ENCODE measurements around the gene TPM1. TPM values are rescaled to one million over a fixed set of nuclear protein-coding genes. Genes with fewer than 3 reads are reported as not detected.

Gene TPM1
- total and polyA plus RNA-seq, 2 experiments from 2014 or later: 2,012 to 3,072 TPM

DNA sequence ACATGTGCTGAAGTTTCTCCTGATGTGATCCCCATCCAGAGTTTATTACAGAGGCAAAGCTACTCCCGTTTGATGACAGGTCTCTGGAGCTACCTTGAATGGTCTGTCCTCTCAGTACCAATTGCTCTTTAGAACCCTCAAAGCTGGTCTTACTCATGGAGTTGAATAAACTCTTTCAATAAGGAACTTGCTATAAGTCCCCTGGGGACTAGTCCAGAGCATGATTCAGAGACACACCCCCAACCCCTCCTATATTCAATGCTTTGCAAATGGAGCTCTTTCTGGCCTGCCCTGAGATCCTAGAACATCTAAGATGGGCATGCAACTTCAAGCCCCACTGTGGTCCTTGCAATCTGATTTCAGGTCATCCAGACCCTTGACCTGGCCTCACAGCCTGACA, 23.9 kb upstream of the TPM1 start:
- Histone ChIP-seq H4K20me1 (ENCODE audit: insufficient read depth) (no peaks in the 10 kb centered on the region), H3K4me1 (ENCODE audit: insufficient read depth) (peaks cover 78% of the 10 kb centered on the region), H3K36me3 (ENCODE audit: low read depth) (no peaks in the 10 kb centered on the region), H3F3A (ENCODE audit: insufficient read depth) (peaks cover 35% of the 10 kb centered on the region), H3K4me3 (no peak overlapping the region), H3K27ac (0 out of 2 replicates have a peak overlapping the region, but pooled peaks have one; percentile 2), H3K4me2 (ENCODE audit: unreplicated experiment) (peak overlapping the region; percentile 14), H3K79me2 (ENCODE audit: insufficient read depth) (no peaks in the 10 kb centered on the region), H3K9ac (no peak overlapping the region), H3K9me3 (ENCODE audit: low read depth) (no peaks in the 10 kb centered on the region), H3K9me2 (ENCODE audit: insufficient read depth) (no peaks in the 10 kb centered on the region), H3K27me3 (replicated peaks; ENCODE audit: insufficient read depth) (no peaks in the 10 kb centered on the region), H2AFZ (no peak overlapping the region)
- no peak for TF ChIP-seq EZH2 (IDR thresholded peaks at IDR 0.05; ENCODE audit: insufficient read depth, poor library complexity, severe bottlenecking)
- TF ChIP-seq EZH2phosphoT487 (IDR thresholded peaks at IDR 0.05; ENCODE audit: insufficient read depth, low read depth): no peak
- in situ Hi-C loops (cut with MboI): no loop called here
- peak; percentile 83 for DNase-seq
- 46 to 94% methylated on average over 1 of the region's 1 CpG for WGBS, 2 experiments (ENCODE audit: low coverage in 1 of 2, low lambda C conversion rate in 2 of 2, missing lambda C conversion rate in 2 of 2)

DNA sequence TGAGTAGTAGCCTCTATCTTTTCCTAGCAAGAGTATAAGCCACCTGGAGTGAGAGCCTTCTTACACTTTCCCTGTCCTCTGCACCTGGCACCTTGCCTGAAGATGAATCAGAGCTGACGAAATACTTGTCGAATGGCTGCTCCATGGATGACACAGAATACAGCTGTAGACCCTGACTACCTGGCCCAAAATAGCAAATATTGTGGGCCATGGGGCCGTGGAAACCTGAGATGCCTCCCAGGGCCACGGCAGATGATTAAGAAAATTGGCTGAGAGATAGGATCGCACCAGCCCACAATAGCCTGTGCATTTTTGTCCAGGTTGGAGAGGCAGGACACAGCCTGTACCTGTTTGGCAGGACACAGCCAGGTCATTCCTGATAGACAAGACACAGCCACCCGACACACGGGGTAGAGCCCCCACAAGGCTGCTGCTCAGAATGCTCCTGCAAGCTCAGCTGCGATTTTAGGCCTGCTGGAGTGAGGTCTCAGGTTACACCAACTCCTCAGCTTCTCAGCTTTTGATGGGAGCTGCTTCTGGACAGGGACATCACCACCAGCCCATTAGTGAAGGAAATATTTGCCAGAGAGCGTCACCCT, 22.9 kb upstream of the TPM1 start:
- H4K20me1 ChIP-seq (ENCODE audit: insufficient read depth): no peaks in the 10 kb centered on the region
- peaks cover 36% of the 10 kb centered on the region for H3F3A ChIP-seq (ENCODE audit: insufficient read depth)
- no peaks in the 10 kb centered on the region for H3K79me2 ChIP-seq (ENCODE audit: insufficient read depth)
- no peaks in the 10 kb centered on the region for H3K9me3 ChIP-seq (ENCODE audit: low read depth)
- no peaks in the 10 kb centered on the region for H3K27me3 ChIP-seq (replicated peaks; ENCODE audit: insufficient read depth)
- TF ChIP-seq EZH2 (IDR thresholded peaks at IDR 0.05; ENCODE audit: insufficient read depth, poor library complexity, severe bottlenecking) (no peak), EZH2phosphoT487 (IDR thresholded peaks at IDR 0.05; ENCODE audit: insufficient read depth, low read depth) (no peak)
- H3K9me2 ChIP-seq (ENCODE audit: insufficient read depth): no peaks in the 10 kb centered on the region
- H3K4me3 ChIP-seq: no peak overlapping the region
- peaks cover 78% of the 10 kb centered on the region for H3K4me1 ChIP-seq (ENCODE audit: insufficient read depth)
- H3K4me2 ChIP-seq (ENCODE audit: unreplicated experiment): no peak overlapping the region
- WGBS, 2 experiments (ENCODE audit: low coverage in 1 of 2, low lambda C conversion rate in 2 of 2, missing lambda C conversion rate in 2 of 2): 62% methylated on average over 9 of the region's 9 CpGs
- in situ Hi-C loops (cut with MboI): no loop called here
- 0 out of 2 replicates have a peak overlapping the region, but pooled peaks have one; percentile 2 for H3K27ac ChIP-seq
- H3K36me3 ChIP-seq (ENCODE audit: low read depth): no peaks in the 10 kb centered on the region
- DNase-seq: peak; percentile 71
- H3K9ac ChIP-seq: no peak overlapping the region
- H2AFZ ChIP-seq: no peak overlapping the region

DNA sequence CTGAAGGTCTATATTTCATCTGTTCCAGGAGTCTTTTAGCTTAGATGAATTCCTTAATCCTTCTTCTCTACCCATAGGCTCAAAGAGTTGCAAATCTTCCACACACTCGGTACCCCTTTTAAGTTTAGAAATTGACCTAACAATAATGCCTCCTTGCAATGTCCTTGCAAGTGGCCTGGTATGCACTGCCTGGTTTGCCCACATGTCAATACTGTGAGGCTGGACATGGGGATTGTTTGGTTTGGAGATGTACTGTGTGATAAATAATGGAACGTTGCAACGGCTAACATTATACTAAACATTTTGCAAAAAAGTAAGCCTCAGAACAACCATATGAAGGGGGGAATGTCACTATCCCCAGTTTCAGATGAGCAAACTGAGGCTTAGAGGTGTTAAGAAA, 22.4 kb upstream of the TPM1 start:
- 86 to 88% methylated on average over 3 of the region's 3 CpGs for WGBS, 2 experiments (ENCODE audit: low coverage in 1 of 2, low lambda C conversion rate in 2 of 2, missing lambda C conversion rate in 2 of 2)
- H4K20me1 ChIP-seq (ENCODE audit: insufficient read depth): no peaks in the 10 kb centered on the region
- H3K4me2 ChIP-seq (ENCODE audit: unreplicated experiment): no peak overlapping the region
- peaks cover 39% of the 10 kb centered on the region for H3F3A ChIP-seq (ENCODE audit: insufficient read depth)
- TF ChIP-seq EZH2 (IDR thresholded peaks at IDR 0.05; ENCODE audit: insufficient read depth, poor library complexity, severe bottlenecking) (no peak), EZH2phosphoT487 (IDR thresholded peaks at IDR 0.05; ENCODE audit: insufficient read depth, low read depth) (no peak)
- no peaks in the 10 kb centered on the region for H3K79me2 ChIP-seq (ENCODE audit: insufficient read depth)
- no peak overlapping the region for H3K9ac ChIP-seq
- peaks cover 76% of the 10 kb centered on the region for H3K4me1 ChIP-seq (ENCODE audit: insufficient read depth)
- H3K36me3 ChIP-seq (ENCODE audit: low read depth): no peaks in the 10 kb centered on the region
- H3K9me3 ChIP-seq (ENCODE audit: low read depth): no peaks in the 10 kb centered on the region
- no peak for DNase-seq
- no peaks in the 10 kb centered on the region for H3K27me3 ChIP-seq (replicated peaks; ENCODE audit: insufficient read depth)
- no peak overlapping the region for H3K27ac ChIP-seq
- no peak overlapping the region for H2AFZ ChIP-seq
- in situ Hi-C loops (cut with MboI): no loop called here
- no peak overlapping the region for H3K4me3 ChIP-seq
- H3K9me2 ChIP-seq (ENCODE audit: insufficient read depth): no peaks in the 10 kb centered on the region

DNA sequence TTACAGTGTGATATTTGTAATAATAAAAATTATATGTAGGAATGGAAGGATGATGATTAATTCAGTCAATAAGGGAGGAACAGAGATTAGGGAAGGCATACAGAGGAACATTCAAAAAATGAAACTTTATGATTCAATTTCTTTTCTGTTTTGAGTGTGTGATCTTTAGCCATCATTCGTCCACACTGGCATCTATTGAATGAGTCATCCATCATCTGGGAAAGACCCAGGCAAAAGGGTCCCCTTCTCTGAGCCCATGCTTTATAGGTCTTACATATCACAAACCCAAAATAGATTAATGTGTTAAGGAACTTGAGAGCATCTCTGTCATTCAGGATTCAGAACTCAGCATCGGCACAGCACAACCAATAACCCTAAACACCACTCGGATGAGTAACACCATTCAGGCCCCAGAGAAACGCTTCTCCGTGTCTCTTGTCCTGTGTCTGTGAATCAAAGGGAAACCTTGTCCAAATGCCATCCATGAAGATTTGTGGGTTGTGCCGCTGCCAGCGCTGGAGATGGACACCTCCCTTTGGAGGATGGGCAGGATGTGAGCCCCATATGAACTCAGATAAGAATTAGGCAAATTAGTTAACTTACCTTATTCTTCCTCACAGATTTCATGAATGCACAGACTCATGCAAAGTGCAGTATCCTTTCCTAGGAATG, 21.7 kb upstream of the TPM1 start:
- no peaks in the 10 kb centered on the region for H3K36me3 ChIP-seq (ENCODE audit: low read depth)
- H3K4me3 ChIP-seq: no peak overlapping the region
- H2AFZ ChIP-seq: no peak overlapping the region
- no peaks in the 10 kb centered on the region for H3K9me2 ChIP-seq (ENCODE audit: insufficient read depth)
- H3K79me2 ChIP-seq (ENCODE audit: insufficient read depth): no peaks in the 10 kb centered on the region
- H3K27me3 ChIP-seq (replicated peaks; ENCODE audit: insufficient read depth): no peaks in the 10 kb centered on the region
- H3K4me2 ChIP-seq (ENCODE audit: unreplicated experiment): no peak overlapping the region
- WGBS, 2 experiments (ENCODE audit: low coverage in 1 of 2, low lambda C conversion rate in 2 of 2, missing lambda C conversion rate in 2 of 2): 78 to 82% methylated on average over 7 of the region's 7 CpGs
- no peaks in the 10 kb centered on the region for H4K20me1 ChIP-seq (ENCODE audit: insufficient read depth)
- no peak for TF ChIP-seq EZH2 (IDR thresholded peaks at IDR 0.05; ENCODE audit: insufficient read depth, poor library complexity, severe bottlenecking)
- no peak for TF ChIP-seq EZH2phosphoT487 (IDR thresholded peaks at IDR 0.05; ENCODE audit: insufficient read depth, low read depth)
- DNase-seq: no peak
- no peak overlapping the region for H3K27ac ChIP-seq
- in situ Hi-C loops (cut with MboI): no loop called here
- H3F3A ChIP-seq (ENCODE audit: insufficient read depth): peaks cover 36% of the 10 kb centered on the region
- H3K4me1 ChIP-seq (ENCODE audit: insufficient read depth): peaks cover 68% of the 10 kb centered on the region
- H3K9ac ChIP-seq: no peak overlapping the region
- no peaks in the 10 kb centered on the region for H3K9me3 ChIP-seq (ENCODE audit: low read depth)

Measured in GM23248 (cell line).